ENCODE data around the gene DIS3L2.

Gene DIS3L2

DNA sequence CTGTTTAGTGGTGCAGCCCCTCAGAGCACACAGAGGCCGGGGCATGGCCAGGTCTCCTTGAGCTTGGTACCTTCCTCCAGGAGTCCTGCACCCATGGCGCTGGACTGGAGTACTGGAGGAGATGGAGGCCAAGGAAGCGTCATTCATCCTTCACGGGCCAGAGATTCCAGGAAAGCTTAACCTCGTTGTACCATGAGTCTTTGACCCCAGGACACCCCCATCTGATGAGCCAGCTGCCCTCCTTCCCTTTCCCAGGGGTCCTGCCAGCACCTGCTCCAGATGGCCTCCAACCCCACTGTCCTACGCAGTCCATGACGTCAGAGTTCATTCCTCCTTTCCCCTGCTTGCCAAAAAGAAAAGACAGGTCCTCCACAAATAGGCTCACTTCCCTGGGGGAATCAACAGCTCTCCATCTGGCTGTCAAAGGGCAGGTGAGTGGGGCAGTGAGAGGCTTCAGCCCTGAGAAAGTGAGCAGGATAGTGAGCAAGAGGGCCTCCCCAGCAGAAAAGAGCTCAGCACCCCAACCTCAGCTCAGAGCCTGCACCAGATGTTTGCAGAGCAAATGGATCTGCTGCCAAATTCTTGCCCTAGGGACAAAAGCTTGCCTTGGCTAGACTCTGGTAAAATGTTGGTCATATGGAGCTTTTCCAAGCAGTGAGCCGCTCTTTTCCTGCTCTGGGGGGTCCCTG lies 30.8 kb upstream of the DIS3L2 start:
- TF ChIP-seq, protein P1, sequence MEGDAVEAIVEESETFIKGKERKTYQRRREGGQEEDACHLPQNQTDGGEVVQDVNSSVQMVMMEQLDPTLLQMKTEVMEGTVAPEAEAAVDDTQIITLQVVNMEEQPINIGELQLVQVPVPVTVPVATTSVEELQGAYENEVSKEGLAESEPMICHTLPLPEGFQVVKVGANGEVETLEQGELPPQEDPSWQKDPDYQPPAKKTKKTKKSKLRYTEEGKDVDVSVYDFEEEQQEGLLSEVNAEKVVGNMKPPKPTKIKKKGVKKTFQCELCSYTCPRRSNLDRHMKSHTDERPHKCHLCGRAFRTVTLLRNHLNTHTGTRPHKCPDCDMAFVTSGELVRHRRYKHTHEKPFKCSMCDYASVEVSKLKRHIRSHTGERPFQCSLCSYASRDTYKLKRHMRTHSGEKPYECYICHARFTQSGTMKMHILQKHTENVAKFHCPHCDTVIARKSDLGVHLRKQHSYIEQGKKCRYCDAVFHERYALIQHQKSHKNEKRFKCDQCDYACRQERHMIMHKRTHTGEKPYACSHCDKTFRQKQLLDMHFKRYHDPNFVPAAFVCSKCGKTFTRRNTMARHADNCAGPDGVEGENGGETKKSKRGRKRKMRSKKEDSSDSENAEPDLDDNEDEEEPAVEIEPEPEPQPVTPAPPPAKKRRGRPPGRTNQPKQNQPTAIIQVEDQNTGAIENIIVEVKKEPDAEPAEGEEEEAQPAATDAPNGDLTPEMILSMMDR (IDR thresholded peaks at IDR 0.05; ENCODE audit: low read depth, low read length): no peak
- no peak for DNase-seq (ENCODE audit: extremely low read depth, low read depth)

GRCh38 chr2:231931481-231931915 lies 30.0 kb upstream of the DIS3L2 start:
- TF ChIP-seq, protein P1 (IDR thresholded peaks at IDR 0.05; ENCODE audit: low read depth, low read length): no peak
- no peak for DNase-seq (ENCODE audit: extremely low read depth, low read depth)

DNA sequence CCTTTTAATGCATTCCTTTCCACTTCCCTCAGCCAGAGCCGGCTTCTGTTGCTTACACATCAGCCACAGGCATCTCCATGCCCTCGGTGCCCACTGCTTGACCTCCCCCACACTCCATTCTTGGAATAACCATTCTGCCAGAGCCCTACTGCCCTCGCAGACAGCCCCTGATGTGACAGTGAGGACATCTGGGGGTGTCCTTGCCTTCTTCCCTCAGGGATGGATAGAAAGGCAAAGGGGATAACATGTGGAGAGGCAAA lies 28.9 kb upstream of the DIS3L2 start:
- no peak for DNase-seq (ENCODE audit: extremely low read depth, low read depth)
- TF ChIP-seq, protein P1 (IDR thresholded peaks at IDR 0.05; ENCODE audit: low read depth, low read length): no peak

GRCh38 chr2:231932985-231933915 lies 28.3 kb upstream of the DIS3L2 start:
- no peak for DNase-seq (ENCODE audit: extremely low read depth, low read depth)

GRCh38 chr2:231933916-231934401 lies 27.6 kb upstream of the DIS3L2 start:
- TF ChIP-seq, protein P1 (IDR thresholded peaks at IDR 0.05; ENCODE audit: low read depth, low read length): no peak
- DNase-seq (ENCODE audit: extremely low read depth, low read depth): no peak

More at GRCh38 chr2:231932985-231933915, 28.3 kb upstream of the DIS3L2 start:
- TF ChIP-seq, protein P1 (IDR thresholded peaks at IDR 0.05; ENCODE audit: low read depth, low read length): no peak

DNA sequence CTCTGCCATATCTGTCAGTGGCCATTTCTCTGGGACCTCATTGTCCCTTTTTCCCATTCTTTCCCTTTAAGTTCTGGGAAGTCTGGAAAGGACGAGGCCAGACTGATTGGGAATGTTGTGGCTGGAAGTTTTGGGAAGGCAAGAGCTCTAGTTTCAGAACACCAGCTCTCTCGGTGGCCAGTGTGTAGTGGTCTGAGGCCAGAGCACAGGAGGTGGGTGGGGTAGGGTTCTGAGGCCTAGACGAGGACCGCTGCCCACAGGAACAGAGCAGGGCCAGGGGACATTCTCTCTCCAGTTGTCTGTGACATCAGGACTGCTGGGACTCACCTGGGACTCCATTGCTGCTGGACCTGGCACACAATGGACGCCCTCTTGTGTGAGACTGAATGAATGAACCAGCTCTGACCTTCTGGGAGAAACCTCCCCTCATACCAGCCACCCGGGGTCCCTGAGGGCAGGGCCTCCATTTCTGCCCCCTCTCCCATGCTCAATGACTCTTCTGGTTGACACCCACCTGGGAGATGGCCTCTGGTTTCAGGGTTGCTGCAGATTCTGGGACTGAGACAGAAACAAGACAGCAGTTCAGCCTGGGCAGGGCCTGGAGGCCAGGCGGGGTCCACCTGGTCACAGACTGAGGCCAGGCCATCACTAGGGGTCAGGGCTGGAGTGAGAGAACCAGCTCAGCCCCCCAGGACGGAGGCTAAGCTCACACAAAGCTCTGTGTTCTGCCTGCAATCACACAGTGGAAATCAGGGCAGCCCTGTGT lies 26.9 kb upstream of the DIS3L2 start:
- TF ChIP-seq, protein P1 (IDR thresholded peaks at IDR 0.05; ENCODE audit: low read depth, low read length): no peak

More for the DNA sequence above, 26.9 kb upstream of the DIS3L2 start:
- DNase-seq (ENCODE audit: extremely low read depth, low read depth): no peak

Measured in AG09319 (cell line).